ENCODE results near the gene NPY1R.

NPY1R gene

GRCh38 chr4:163274861-163275260 lies 57.5 kb downstream of the NPY1R start:
- no peak for DNase-seq

All from OCI-M1 (cell line).